ENCODE results near the gene ST8SIA6.
"Not testable (repeated sequence)": the region's sequence is repeated elsewhere in the genome, so short reads cannot be mapped to it uniquely, and the experiment has no call there.

Gene ST8SIA6

DNA sequence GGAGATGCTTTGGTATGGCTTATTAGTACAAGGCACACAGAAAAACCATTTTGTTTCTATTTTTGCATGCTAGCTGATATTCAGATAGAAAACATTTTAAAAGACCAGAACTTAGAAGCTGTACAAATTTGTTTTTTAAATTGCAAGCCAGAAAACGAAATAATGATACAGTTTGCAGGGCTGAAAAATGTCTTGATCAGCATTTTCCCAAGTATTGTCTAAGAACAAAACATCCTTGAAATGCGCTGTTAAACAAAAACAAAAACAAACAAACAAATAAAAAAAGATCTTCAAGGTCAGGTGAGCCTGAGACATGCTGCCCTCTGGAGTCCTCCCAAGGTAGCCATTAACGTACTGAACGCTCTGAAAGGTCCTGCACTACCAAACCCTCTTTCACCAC is 128.0 kb downstream of the ST8SIA6 start:
- Histone ChIP-seq H3K4me3 (ENCODE audit: insufficient read depth, low read length, poor library complexity, severe bottlenecking) (no peak overlapping the region), H2AFZ (ENCODE audit: low read depth, low read length, severe bottlenecking) (no peak overlapping the region), H3K36me3 (ENCODE audit: low read length) (no peaks in the 10 kb centered on the region), H4K20me1 (ENCODE audit: low read depth, low read length) (no peaks in the 10 kb centered on the region), H3K27me3 (ENCODE audit: low read length) (no peaks in the 10 kb centered on the region), H3F3A (ENCODE audit: insufficient read depth) (no peaks in the 10 kb centered on the region), H3K9me2 (replicated peaks; ENCODE audit: insufficient read depth, low read length) (no peaks in the 10 kb centered on the region), H3K79me2 (ENCODE audit: insufficient read depth, low read length) (no peaks in the 10 kb centered on the region), H3K4me2 (ENCODE audit: low read depth, low read length, poor library complexity, severe bottlenecking) (no peak overlapping the region), H3K27ac (ENCODE audit: low read depth, low read length) (no peak overlapping the region), H3K9ac (ENCODE audit: low read length) (no peak overlapping the region), H3K9me3 (ENCODE audit: insufficient read depth, low read length) (no peaks in the 10 kb centered on the region)
- TF ChIP-seq EZH2phosphoT487 (conservative IDR thresholded peaks at IDR 0.05; ENCODE audit: low read length) = no peak
- TF ChIP-seq, protein P1, sequence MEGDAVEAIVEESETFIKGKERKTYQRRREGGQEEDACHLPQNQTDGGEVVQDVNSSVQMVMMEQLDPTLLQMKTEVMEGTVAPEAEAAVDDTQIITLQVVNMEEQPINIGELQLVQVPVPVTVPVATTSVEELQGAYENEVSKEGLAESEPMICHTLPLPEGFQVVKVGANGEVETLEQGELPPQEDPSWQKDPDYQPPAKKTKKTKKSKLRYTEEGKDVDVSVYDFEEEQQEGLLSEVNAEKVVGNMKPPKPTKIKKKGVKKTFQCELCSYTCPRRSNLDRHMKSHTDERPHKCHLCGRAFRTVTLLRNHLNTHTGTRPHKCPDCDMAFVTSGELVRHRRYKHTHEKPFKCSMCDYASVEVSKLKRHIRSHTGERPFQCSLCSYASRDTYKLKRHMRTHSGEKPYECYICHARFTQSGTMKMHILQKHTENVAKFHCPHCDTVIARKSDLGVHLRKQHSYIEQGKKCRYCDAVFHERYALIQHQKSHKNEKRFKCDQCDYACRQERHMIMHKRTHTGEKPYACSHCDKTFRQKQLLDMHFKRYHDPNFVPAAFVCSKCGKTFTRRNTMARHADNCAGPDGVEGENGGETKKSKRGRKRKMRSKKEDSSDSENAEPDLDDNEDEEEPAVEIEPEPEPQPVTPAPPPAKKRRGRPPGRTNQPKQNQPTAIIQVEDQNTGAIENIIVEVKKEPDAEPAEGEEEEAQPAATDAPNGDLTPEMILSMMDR (IDR thresholded peaks at IDR 0.05; ENCODE audit: insufficient read depth, low read length, poor library complexity, severe bottlenecking) = no peak

DNA sequence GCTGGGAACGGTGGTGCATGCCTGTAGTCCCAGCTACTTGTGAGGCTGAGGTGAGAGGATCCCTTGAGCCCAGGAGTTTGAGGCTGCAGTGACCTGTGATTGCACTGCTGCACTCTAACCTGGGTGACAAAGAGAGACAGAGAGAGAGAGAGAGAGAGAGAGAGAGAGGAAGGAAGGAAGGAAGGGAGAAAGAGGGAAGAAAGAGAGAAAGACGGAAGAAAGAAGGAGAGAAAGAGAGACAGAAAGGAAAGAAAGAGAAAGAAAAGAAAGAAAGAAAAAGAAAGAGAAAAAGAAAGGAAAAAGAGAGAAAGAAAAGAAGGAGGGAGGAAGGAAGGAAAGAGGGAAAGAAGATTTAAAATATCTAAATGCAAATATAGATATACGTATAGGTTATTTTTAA is 132.4 kb downstream of the ST8SIA6 start:
- not testable (repeated sequence) for H3K27ac ChIP-seq (ENCODE audit: low read depth, low read length); H4K20me1 ChIP-seq (ENCODE audit: low read depth, low read length)

DNA sequence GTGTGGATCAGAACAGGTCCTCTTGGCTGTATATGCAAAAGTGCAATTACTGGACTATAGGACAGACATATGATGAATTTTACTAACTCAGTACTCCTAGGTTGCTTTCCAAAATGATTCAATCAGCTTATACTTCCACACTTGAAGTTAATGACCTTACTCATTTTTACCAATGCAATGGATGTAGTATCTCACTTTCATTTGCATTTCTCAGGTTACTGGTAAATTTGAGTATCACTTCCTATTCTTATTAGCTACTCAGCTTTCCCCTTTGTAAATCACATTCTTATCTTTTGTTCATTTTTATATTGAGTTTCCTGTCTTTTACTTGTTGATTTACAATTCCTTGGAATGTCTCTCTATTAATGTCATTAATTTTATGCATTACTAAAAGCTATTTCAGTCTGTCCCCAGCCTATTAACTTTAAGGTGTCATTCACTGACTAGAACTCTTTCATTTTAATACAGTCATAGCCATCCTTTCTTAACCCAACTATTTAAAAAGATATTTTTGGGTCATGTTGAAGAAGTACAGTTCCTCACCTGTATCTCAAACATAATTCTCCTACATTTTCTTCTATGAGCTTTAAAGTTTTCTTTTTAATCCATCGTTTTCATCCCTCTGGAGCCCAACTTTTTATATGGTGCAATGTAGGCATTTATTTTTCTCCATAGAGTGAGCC is 137.8 kb downstream of the ST8SIA6 start:
- Histone ChIP-seq H3K9me3 (ENCODE audit: insufficient read depth, low read length) (no peaks in the 10 kb centered on the region), H4K20me1 (ENCODE audit: low read depth, low read length) (no peaks in the 10 kb centered on the region), H3K27me3 (ENCODE audit: low read length) (no peaks in the 10 kb centered on the region), H3K27ac (ENCODE audit: low read depth, low read length) (no peak overlapping the region), H3K36me3 (ENCODE audit: low read length) (no peaks in the 10 kb centered on the region), H2AFZ (ENCODE audit: low read depth, low read length, severe bottlenecking) (no peak overlapping the region), H3K9ac (ENCODE audit: low read length) (no peak overlapping the region), H3K79me2 (ENCODE audit: insufficient read depth, low read length) (no peaks in the 10 kb centered on the region), H3K4me3 (ENCODE audit: insufficient read depth, low read length, poor library complexity, severe bottlenecking) (no peak overlapping the region), H3K4me2 (ENCODE audit: low read depth, low read length, poor library complexity, severe bottlenecking) (no peak overlapping the region), H3F3A (ENCODE audit: insufficient read depth) (no peaks in the 10 kb centered on the region), H3K9me2 (replicated peaks; ENCODE audit: insufficient read depth, low read length) (no peaks in the 10 kb centered on the region; the same call in 1 of the 2 replicates)
- no peak for TF ChIP-seq EZH2phosphoT487 (conservative IDR thresholded peaks at IDR 0.05; ENCODE audit: low read length)
- TF ChIP-seq, protein P1 (IDR thresholded peaks at IDR 0.05; ENCODE audit: insufficient read depth, low read length, poor library complexity, severe bottlenecking) = no peak

More for the DNA sequence above, 132.4 kb downstream of the ST8SIA6 start:
- H3K9me2 ChIP-seq (replicated peaks; ENCODE audit: insufficient read depth, low read length); H3K4me2 ChIP-seq (ENCODE audit: low read depth, low read length, poor library complexity, severe bottlenecking); H3F3A ChIP-seq (ENCODE audit: insufficient read depth); H3K9me3 ChIP-seq (ENCODE audit: insufficient read depth, low read length); H3K79me2 ChIP-seq (ENCODE audit: insufficient read depth, low read length); H3K36me3 ChIP-seq (ENCODE audit: low read length); H3K9ac ChIP-seq (ENCODE audit: low read length); H3K4me3 ChIP-seq (ENCODE audit: insufficient read depth, low read length, poor library complexity, severe bottlenecking); H3K27me3 ChIP-seq (ENCODE audit: low read length); H2AFZ ChIP-seq (ENCODE audit: low read depth, low read length, severe bottlenecking): not testable (repeated sequence)

DNA sequence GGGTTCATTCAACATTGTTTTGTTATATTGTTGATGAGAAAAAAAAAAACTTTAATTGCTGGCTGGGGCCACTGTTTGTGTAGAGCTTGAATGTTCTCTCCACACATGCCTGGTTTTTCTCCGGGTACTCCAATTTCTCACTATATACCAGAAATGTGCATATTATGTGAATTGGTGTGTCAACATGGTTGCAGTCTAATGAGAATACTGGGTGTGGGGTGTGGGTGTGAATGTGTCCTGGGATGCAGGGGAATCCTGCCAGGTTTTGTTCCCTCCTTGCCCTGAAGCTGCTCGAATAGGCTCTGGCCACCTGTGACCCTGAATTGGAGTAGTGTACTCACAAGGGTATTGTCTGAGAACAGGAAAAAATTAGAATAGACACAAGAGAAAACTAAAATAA is 145.0 kb downstream of the ST8SIA6 start:
- Histone ChIP-seq H3K79me2 (ENCODE audit: insufficient read depth, low read length) (no peaks in the 10 kb centered on the region), H3K36me3 (ENCODE audit: low read length) (no peaks in the 10 kb centered on the region), H3K27ac (ENCODE audit: low read depth, low read length) (no peak overlapping the region), H3K4me3 (ENCODE audit: insufficient read depth, low read length, poor library complexity, severe bottlenecking) (no peak overlapping the region), H3K9ac (ENCODE audit: low read length) (no peak overlapping the region), H3K9me3 (ENCODE audit: insufficient read depth, low read length) (no peaks in the 10 kb centered on the region), H4K20me1 (ENCODE audit: low read depth, low read length) (no peaks in the 10 kb centered on the region), H3F3A (ENCODE audit: insufficient read depth) (no peaks in the 10 kb centered on the region), H3K27me3 (ENCODE audit: low read length) (no peaks in the 10 kb centered on the region), H3K4me2 (ENCODE audit: low read depth, low read length, poor library complexity, severe bottlenecking) (no peak overlapping the region), H2AFZ (ENCODE audit: low read depth, low read length, severe bottlenecking) (no peak overlapping the region), H3K9me2 (replicated peaks; ENCODE audit: insufficient read depth, low read length) (no peaks in the 10 kb centered on the region; the same call in 1 of the 2 replicates)
- TF ChIP-seq, protein P1 (IDR thresholded peaks at IDR 0.05; ENCODE audit: insufficient read depth, low read length, poor library complexity, severe bottlenecking) = no peak
- TF ChIP-seq EZH2phosphoT487 (conservative IDR thresholded peaks at IDR 0.05; ENCODE audit: low read length) = no peak

Data from SU-DHL-6 (cell line).